ENCODE results near the gene ZNF525. TPM values are rescaled to one million over a fixed set of nuclear protein-coding genes. Genes with fewer than 3 reads are reported as not detected.
A peak's percentile ranks its signal among the peaks of the same experiment; 100 is the strongest.

The ZNF525 gene
- total and polyA plus RNA-seq, 9 of the 15 experiments (the other 6 are each of a cell fraction or from before 2014, with no cell fraction given), result 1.5 to 12.0 (median 6.7) TPM

DNA sequence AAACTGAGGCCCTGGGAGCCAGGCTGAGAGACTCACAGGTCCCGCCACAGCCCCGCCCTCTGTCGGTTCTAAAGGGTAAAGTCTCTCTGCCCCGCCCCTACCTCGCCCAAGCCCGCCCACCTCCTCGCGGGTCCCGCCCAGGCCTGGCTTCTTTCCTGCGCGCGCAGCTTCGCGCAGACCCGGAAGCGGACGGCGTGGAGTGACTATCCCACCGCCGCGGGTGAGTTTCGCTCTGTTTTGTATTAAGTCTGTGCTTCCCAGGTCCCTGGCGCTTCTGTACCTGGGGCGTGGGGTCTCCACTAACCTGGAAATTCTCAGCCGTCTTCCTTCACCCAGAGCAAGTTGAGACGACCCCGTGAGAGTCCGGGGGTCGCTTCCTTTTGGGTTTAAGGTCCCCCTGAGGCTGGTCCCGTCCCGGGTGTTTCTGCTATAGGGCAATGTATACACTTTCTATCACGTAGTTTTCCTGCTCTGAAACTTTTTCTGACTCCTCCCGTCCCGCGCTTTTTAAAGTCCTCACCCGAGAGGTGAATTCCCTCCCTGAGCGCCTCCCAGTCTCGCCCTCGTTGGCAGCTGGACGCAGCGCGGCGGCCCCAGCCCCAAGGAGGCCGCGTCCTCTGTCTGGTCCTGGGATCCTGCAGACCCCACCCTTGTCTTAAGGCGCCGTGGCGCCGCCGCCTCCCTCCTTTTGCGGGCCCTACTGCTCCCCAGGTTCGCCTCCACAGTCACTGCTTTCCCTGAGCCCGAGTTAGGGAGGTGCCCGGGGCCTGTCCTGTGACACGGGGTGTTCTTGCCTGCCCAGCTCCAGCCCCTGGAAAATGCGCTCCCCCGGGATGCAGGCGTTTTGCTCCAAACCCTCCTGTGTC, 29.7 kb downstream of the ZNF525 start, which contains the start of gene ZNF765 (continued):
- TF ChIP-seq, protein P1, sequence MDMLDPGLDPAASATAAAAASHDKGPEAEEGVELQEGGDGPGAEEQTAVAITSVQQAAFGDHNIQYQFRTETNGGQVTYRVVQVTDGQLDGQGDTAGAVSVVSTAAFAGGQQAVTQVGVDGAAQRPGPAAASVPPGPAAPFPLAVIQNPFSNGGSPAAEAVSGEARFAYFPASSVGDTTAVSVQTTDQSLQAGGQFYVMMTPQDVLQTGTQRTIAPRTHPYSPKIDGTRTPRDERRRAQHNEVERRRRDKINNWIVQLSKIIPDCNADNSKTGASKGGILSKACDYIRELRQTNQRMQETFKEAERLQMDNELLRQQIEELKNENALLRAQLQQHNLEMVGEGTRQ (CRISPR knock-in tag; IDR thresholded peaks at IDR 0.05), result no peak
- no peak for TF ChIP-seq NFATC3 (IDR thresholded peaks at IDR 0.05)
- no peak for TF ChIP-seq JUND (IDR thresholded peaks at IDR 0.05; ENCODE audit: borderline replicate concordance, low read depth, low read length)
- TF ChIP-seq JUND (tag; IDR thresholded peaks at IDR 0.05; ENCODE audit: borderline replicate concordance, low read depth, low read length), result no peak
- TF ChIP-seq ZSCAN32 (CRISPR knock-in tag; IDR thresholded peaks at IDR 0.05), result no peak
- peak in 1 of 2 experiments; percentile 70; a peak in 2 of 4 replicates for TF ChIP-seq FOXK2 (conservative IDR thresholded peaks at IDR 0.05 in 1 of 2, IDR thresholded peaks at IDR 0.05 in 1 of 2; ENCODE audit: low read depth in 2 of 2)
- peak; percentile 82 for TF ChIP-seq SAP30 (IDR thresholded peaks at IDR 0.05; ENCODE audit: borderline replicate concordance, insufficient read depth, low read depth, low read length, poor library complexity, severe bottlenecking)
- no peak for TF ChIP-seq KLF6 (CRISPR knock-in tag; IDR thresholded peaks at IDR 0.05; ENCODE audit: borderline replicate concordance)
- TF ChIP-seq ZNF41 (CRISPR knock-in tag; conservative IDR thresholded peaks at IDR 0.05), result no peak
- TF ChIP-seq, protein P2, sequence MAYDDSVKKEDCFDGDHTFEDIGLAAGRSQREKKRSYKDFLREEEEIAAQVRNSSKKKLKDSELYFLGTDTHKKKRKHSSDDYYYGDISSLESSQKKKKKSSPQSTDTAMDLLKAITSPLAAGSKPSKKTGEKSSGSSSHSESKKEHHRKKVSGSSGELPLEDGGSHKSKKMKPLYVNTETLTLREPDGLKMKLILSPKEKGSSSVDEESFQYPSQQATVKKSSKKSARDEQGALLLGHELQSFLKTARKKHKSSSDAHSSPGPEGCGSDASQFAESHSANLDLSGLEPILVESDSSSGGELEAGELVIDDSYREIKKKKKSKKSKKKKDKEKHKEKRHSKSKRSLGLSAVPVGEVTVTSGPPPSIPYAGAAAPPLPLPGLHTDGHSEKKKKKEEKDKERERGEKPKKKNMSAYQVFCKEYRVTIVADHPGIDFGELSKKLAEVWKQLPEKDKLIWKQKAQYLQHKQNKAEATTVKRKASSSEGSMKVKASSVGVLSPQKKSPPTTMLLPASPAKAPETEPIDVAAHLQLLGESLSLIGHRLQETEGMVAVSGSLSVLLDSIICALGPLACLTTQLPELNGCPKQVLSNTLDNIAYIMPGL (CRISPR knock-in tag; IDR thresholded peaks at IDR 0.05), result no peak
- no peak for TF ChIP-seq ZZZ3 (IDR thresholded peaks at IDR 0.05)
- TF ChIP-seq MEIS2 (IDR thresholded peaks at IDR 0.05; ENCODE audit: partially characterized antibody), result peak; percentile 39
- TF ChIP-seq, protein P3, sequence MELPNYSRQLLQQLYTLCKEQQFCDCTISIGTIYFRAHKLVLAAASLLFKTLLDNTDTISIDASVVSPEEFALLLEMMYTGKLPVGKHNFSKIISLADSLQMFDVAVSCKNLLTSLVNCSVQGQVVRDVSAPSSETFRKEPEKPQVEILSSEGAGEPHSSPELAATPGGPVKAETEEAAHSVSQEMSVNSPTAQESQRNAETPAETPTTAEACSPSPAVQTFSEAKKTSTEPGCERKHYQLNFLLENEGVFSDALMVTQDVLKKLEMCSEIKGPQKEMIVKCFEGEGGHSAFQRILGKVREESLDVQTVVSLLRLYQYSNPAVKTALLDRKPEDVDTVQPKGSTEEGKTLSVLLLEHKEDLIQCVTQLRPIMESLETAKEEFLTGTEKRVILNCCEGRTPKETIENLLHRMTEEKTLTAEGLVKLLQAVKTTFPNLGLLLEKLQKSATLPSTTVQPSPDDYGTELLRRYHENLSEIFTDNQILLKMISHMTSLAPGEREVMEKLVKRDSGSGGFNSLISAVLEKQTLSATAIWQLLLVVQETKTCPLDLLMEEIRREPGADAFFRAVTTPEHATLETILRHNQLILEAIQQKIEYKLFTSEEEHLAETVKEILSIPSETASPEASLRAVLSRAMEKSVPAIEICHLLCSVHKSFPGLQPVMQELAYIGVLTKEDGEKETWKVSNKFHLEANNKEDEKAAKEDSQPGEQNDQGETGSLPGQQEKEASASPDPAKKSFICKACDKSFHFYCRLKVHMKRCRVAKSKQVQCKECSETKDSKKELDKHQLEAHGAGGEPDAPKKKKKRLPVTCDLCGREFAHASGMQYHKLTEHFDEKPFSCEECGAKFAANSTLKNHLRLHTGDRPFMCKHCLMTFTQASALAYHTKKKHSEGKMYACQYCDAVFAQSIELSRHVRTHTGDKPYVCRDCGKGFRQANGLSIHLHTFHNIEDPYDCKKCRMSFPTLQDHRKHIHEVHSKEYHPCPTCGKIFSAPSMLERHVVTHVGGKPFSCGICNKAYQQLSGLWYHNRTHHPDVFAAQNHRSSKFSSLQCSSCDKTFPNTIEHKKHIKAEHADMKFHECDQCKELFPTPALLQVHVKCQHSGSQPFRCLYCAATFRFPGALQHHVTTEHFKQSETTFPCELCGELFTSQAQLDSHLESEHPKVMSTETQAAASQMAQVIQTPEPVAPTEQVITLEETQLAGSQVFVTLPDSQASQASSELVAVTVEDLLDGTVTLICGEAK (IDR thresholded peaks at IDR 0.05), result no peak
- TF ChIP-seq, protein P3 (CRISPR knock-in tag; IDR thresholded peaks at IDR 0.05), result no peak
- TF ChIP-seq U2AF1 (optimal IDR thresholded peaks at IDR 0.05; ENCODE audit: low read depth, low read length), result no peak

All from K562 (cell line).